Vagina (tissue), 2 donors: Measurements from ENCODE around the gene SLC37A3.

Experiments used
- POLR2AphosphoS5 ChIP-seq, 2 donors: sonication (generic); formaldehyde crosslinking; IDR thresholded peaks; one replicate each; pipeline ENCODE4 v1.9.0; 2017; ENCODE audit warnings: antibody characterized with exemption in 2 of 2, mild to moderate bottlenecking in 2 of 2, low read depth in 1 of 2; ENCODE audit not compliant: insufficient read depth in 1 of 2
- TF ChIP-seq, protein P1 (sequence below), 3 experiments: fragments of 450-650 bp in 2 of 3; fragments of 200-600 bp in 1 of 3; sonication (generic) in 1 of 3; IDR thresholded peaks; one replicate each; pipeline ENCODE4 v1.5.1; 2017 to 2019; ENCODE audit warnings: antibody characterized with exemption in 3 of 3, mild to moderate bottlenecking in 2 of 3, moderate library complexity in 2 of 3

DNA sequence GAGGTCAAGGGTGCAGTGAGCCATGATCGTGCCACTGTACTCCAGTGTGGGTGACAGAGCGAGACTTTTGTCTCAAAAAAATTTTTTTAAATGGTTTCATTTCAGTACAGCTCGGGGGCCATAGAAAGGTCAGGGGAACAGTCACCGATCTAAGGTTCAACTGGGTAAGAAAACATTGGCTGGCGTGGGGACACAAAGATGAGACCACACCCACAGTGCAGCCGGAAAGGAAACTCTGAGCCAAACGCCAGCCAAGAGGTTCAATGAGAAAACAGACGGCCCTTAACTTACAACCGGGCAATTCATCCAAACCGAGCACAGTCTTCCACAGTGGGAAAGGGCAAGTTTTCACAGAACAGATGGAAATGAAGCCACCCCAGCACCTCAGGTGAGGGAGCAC lies 65.1 kb downstream of the SLC37A3 start:
- TF ChIP-seq, protein P1, sequence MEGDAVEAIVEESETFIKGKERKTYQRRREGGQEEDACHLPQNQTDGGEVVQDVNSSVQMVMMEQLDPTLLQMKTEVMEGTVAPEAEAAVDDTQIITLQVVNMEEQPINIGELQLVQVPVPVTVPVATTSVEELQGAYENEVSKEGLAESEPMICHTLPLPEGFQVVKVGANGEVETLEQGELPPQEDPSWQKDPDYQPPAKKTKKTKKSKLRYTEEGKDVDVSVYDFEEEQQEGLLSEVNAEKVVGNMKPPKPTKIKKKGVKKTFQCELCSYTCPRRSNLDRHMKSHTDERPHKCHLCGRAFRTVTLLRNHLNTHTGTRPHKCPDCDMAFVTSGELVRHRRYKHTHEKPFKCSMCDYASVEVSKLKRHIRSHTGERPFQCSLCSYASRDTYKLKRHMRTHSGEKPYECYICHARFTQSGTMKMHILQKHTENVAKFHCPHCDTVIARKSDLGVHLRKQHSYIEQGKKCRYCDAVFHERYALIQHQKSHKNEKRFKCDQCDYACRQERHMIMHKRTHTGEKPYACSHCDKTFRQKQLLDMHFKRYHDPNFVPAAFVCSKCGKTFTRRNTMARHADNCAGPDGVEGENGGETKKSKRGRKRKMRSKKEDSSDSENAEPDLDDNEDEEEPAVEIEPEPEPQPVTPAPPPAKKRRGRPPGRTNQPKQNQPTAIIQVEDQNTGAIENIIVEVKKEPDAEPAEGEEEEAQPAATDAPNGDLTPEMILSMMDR (IDR thresholded peaks at IDR 0.05), result no peak
- no peak for TF ChIP-seq POLR2AphosphoS5 (IDR thresholded peaks at IDR 0.05; ENCODE audit: insufficient read depth in 1 of 2, low read depth in 1 of 2)
